GM10248 (cell line): ENCODE results near the gene DYNLT2B.
"Not testable (repeated sequence)": the region's sequence is repeated elsewhere in the genome, so short reads cannot be mapped to it uniquely, and the experiment has no call there.

Source experiments
- CTCF ChIA-PET: fragments of 300-600 bp; sonication (Branson Sonifier 250); formaldehyde crosslinking; extraction: SDS; loops from one replicate; lab custom pipeline; 2021; ENCODE audit warnings: antibody characterized with exemption; lab: Yijun Ruan, JAX
- POLR2A ChIA-PET: fragments of 350-650 bp; sonication (Branson Sonifier 250); formaldehyde crosslinking; extraction: SDS; loops from one replicate; lab custom pipeline; 2020; ENCODE audit warnings: antibody characterized with exemption; lab: Yijun Ruan, JAX
- DNase-seq: peaks from one replicate; pipeline ENCODE4 v3.0.0; 2012; ENCODE audit errors: extremely low spot score
- CTCF ChIP-seq: IDR thresholded peaks from 2 replicates; pipeline ENCODE4 v1.5.1; 2012; ENCODE audit warnings: mild to moderate bottlenecking, low read depth; ENCODE audit errors: extremely low read depth, missing control alignments, control extremely low read depth

The DYNLT2B gene

GRCh38 chr3:196251918-196252317 is 66.1 kb downstream of the DYNLT2B start:
- ChIA-PET POLR2A (interaction anchor here (0.6 kb wide), 1 partner anchor 166 kb away, joined by 4 read pairs; no protein-coding TSS in a partner anchor), CTCF (interaction anchor here (1.0 to 5.3 kb wide), 12 partner anchors 11 to 304 kb away, joined by 3 to 22 read pairs (median 8); no protein-coding TSS in a partner anchor)
- no peak for TF ChIP-seq CTCF
- DNase-seq, result no peak

DNA sequence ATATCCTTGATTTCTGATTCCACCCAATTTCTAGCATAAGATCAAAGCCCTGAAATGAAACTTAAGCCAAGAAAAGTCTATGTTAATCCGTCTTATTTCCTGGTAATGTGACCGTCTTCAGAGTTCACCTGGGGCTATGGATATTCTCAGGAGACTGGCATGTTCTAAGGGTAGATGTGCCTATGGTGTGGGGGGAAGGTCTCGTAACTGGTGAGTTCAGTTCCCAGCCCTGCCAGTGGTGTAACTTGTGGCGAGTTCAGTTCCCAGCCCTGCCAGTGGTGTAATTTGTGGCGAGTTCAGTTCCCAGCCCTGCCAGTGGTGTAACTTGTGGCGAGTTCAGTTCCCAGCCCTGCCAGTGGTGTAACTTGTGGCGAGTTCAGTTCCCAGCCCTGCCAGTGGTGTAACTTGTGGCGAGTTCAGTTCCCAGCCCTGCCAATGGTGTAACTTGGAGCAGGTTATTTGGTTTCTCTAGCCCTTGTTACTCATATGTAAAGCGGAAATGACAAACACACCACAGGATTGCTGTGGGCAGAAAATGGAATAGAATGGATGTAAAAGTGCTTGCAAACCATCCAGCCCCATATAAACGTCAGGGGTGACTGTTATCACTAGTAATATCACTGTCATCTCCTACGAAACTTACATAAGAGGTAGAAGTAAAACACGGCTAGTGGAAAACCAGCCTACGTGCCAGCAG is 71.3 kb downstream of the DYNLT2B start:
- CTCF ChIA-PET, result no interaction called here
- no peak for TF ChIP-seq CTCF
- DNase-seq, result no peak
- POLR2A ChIA-PET, result no interaction called here

DNA sequence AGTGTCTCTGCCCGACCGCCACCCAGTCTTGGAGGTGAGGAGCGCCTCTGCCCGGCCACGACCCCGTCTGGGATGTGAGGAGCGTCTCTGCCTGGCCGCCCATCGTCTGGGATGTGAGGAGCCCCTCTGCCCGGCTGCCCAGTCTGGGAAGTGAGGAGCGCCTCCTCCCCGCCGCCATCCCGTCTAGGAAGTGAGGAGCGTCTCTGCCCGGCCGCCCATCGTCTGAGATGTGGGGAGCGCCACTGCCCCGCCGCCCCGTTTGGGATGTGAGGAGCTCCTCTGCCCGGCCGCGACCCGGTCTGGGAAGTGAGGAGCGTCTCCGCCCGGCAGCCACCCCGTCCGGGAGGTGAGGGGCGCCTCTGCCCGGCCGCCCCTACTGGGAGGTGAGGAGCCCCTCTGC is 73.9 kb downstream of the DYNLT2B start:
- POLR2A ChIA-PET, DNase-seq, CTCF ChIA-PET: not testable (repeated sequence)

GRCh38 chr3:196241704-196242103 is 76.3 kb downstream of the DYNLT2B start:
- CTCF ChIA-PET, result interaction anchor here (1.2 to 3.0 kb wide), 4 partner anchors 9 to 245 kb away, joined by 3 to 18 read pairs (median 4); no protein-coding TSS in a partner anchor
- POLR2A ChIA-PET, result no interaction called here
- DNase-seq, result no peak
- no peak for TF ChIP-seq CTCF
